HG02763 (cell line): ENCODE data around the gene MICAL3.

Source experiments
- ATAC-seq: cut with Tn5 transposase; IDR thresholded peaks from one replicate; pipeline ENCODE4 v1.9.1; 2021; ENCODE audit warnings: mild to moderate bottlenecking, moderate library complexity; ENCODE audit not compliant: unreplicated experiment

MICAL3 gene

GRCh38 chr22:17955590-17956379, 68.6 kb downstream of the MICAL3 start:
- no peak for ATAC-seq

GRCh38 chr22:17954860-17955587, 69.3 kb downstream of the MICAL3 start:
- ATAC-seq = no peak

- ATAC-seq = no peak
Measured at GRCh38 chr22:17954200-17954859, 70.0 kb downstream of the MICAL3 start.

- no peak for ATAC-seq
Measured at GRCh38 chr22:17953147-17953546, 71.2 kb downstream of the MICAL3 start.

- ATAC-seq = no peak
Measured at GRCh38 chr22:17952273-17952801, 72.0 kb downstream of the MICAL3 start.

GRCh38 chr22:17951315-17951714, 73.0 kb downstream of the MICAL3 start:
- ATAC-seq = no peak

- no peak for ATAC-seq
Measured at GRCh38 chr22:17950651-17951214, 73.6 kb downstream of the MICAL3 start.

- ATAC-seq = no peak
Measured at GRCh38 chr22:17949642-17950473, 74.5 kb downstream of the MICAL3 start.

- no peak for ATAC-seq
Measured at GRCh38 chr22:17948101-17948500, 76.3 kb downstream of the MICAL3 start.

- ATAC-seq = no peak
Measured at GRCh38 chr22:17946662-17947367, 77.5 kb downstream of the MICAL3 start.

- ATAC-seq = no peak
Measured at GRCh38 chr22:17945888-17946648, 78.3 kb downstream of the MICAL3 start.

GRCh38 chr22:17945156-17945887, 79.0 kb downstream of the MICAL3 start:
- no peak for ATAC-seq

- ATAC-seq = no peak
Measured at GRCh38 chr22:17944256-17944655, 80.1 kb downstream of the MICAL3 start.

- no peak for ATAC-seq
Measured at GRCh38 chr22:17943533-17944249, 80.7 kb downstream of the MICAL3 start.

- no peak for ATAC-seq
Measured at GRCh38 chr22:17942721-17943120, 81.6 kb downstream of the MICAL3 start.

GRCh38 chr22:17941471-17942406, 82.6 kb downstream of the MICAL3 start:
- no peak for ATAC-seq

GRCh38 chr22:17939579-17939978, 84.8 kb downstream of the MICAL3 start:
- no peak for ATAC-seq
